Smooth muscle cell (in vitro differentiated cells): ENCODE measurements around the gene MYO1D. TPM values are rescaled to one million over a fixed set of nuclear protein-coding genes. Genes with fewer than 3 reads are reported as not detected.

ENCODE experiments used
- DNase-seq: peaks from one replicate; lab custom pipeline; 2025; ENCODE audit not compliant: unreplicated experiment; lab: John Stamatoyannopoulos, UW
- H2AFZ ChIP-seq: fragments of 200-600 bp; sonication (generic); 2 replicates; pipeline ENCODE4 v1.6.0; 2016; ENCODE audit warnings: antibody characterized with exemption, low read depth, mild to moderate bottlenecking
- H3F3A ChIP-seq: fragments of 200-600 bp; sonication (generic); 2 replicates; pipeline ENCODE4 v1.6.0; 2017; ENCODE audit warnings: antibody characterized with exemption, low read depth
- H3K27ac ChIP-seq: fragments of 200-600 bp; sonication (generic); 2 replicates; pipeline ENCODE4 v1.5.1; 2016; ENCODE audit warnings: low read depth, mild to moderate bottlenecking
- H3K27me3 ChIP-seq: fragments of 200-600 bp; sonication (generic); 2 replicates; pipeline ENCODE4 v1.6.1; 2016; ENCODE audit warnings: low read depth, mild to moderate bottlenecking
- H3K36me3 ChIP-seq: fragments of 200-600 bp; sonication (generic); 2 replicates; pipeline ENCODE4 v1.5.1; 2016; ENCODE audit warnings: low read depth
- H3K4me1 ChIP-seq: fragments of 200-600 bp; sonication (generic); 2 replicates; pipeline ENCODE4 v1.5.1; 2016; ENCODE audit warnings: low read depth
- H3K4me2 ChIP-seq: fragments of 200-600 bp; sonication (generic); 2 replicates; pipeline ENCODE4 v1.6.0; 2016; ENCODE audit warnings: mild to moderate bottlenecking
- H3K4me3 ChIP-seq: fragments of 200-600 bp; sonication (generic); 2 replicates; pipeline ENCODE4 v1.5.1; 2016; ENCODE audit warnings: mild to moderate bottlenecking
- H3K79me2 ChIP-seq: fragments of 200-600 bp; sonication (generic); 2 replicates; pipeline ENCODE4 v1.6.0; 2016; ENCODE audit warnings: low read depth, mild to moderate bottlenecking
- H3K9ac ChIP-seq: fragments of 200-600 bp; sonication (generic); 2 replicates; pipeline ENCODE4 v1.6.0; 2016; ENCODE audit warnings: low read depth
- H3K9me3 ChIP-seq: fragments of 200-600 bp; sonication (generic); replicated peaks from 2 replicates; pipeline ENCODE4 v1.5.1; 2016; ENCODE audit warnings: low read depth
- H4K20me1 ChIP-seq: fragments of 200-600 bp; sonication (generic); 2 replicates; pipeline ENCODE4 v1.6.0; 2016; ENCODE audit warnings: low read depth
- CTCF ChIP-seq: fragments of 200-600 bp; sonication (generic); IDR thresholded peaks from 2 replicates; pipeline ENCODE4 v1.5.1; 2017; ENCODE audit warnings: borderline replicate concordance, mild to moderate bottlenecking, antibody characterized with exemption; ENCODE audit not compliant: insufficient read depth, poor library complexity, severe bottlenecking
- WGBS: methylation state at CpG from one replicate; pipeline ENCODE4 v1.1.7; 2016; ENCODE audit warnings: low lambda C conversion rate; 5-methylcytosine and 5-hydroxymethylcytosine counted together
- polyA plus RNA-seq: library from polyadenylated mRNA; unstranded; fragments of >200 nt; fragmentation: Nextera tagmentation; extraction: Ambion mirVana; gene quantifications from 2 replicates; pipeline ENCODE4 v1.2.1, GENCODE V29; 2016
- total RNA-seq: library from RNA; depleted of rRNA; stranded (reverse); fragments of >200 nt; gene quantifications from 2 replicates; pipeline ENCODE4 v1.2.3, GENCODE V29; 2014

MYO1D gene
- total and polyA plus RNA-seq, 2 experiments from 2014 or later: 13.9 to 35.7 TPM

- Histone ChIP-seq H3K4me1 (no peaks in the 10 kb centered on the region), H3K27ac (no peak overlapping the region), H3K9me3 (no peaks in the 10 kb centered on the region), H3F3A (no peaks in the 10 kb centered on the region), H3K4me2 (no peak overlapping the region), H3K79me2 (no peaks in the 10 kb centered on the region), H3K9ac (no peak overlapping the region), H2AFZ (no peak overlapping the region), H3K27me3 (no peaks in the 10 kb centered on the region), H3K36me3 (no peaks in the 10 kb centered on the region), H4K20me1 (no peaks in the 10 kb centered on the region), H3K4me3 (no peak overlapping the region)
- 84% methylated on average over 1 of the region's 1 CpG for WGBS
- no peak for TF ChIP-seq CTCF
- no peak for DNase-seq
These were observed 293.9 kb downstream of the MYO1D start for GRCh38 chr17:32583053-32583452.

DNA sequence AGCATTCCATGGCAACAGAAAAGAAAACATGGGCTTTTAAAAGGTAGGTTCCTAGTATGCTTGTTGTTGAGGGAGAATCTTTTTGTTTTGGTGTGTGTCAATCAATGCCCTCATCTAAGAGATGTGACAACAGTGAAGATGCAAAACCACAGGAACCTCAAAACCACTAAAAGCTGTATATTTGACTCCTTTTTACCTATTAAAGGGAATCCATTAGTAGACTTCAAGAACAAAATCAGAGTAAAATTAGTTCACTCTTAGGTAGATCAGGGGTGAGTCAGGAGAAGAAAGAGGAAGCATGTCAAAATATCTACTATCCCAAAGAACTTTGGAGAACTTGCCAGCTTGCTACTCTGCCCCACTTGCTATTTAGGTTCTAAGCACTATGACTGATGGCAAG, 301.1 kb downstream of the MYO1D start:
- H2AFZ ChIP-seq: no peak overlapping the region
- no peaks in the 10 kb centered on the region for H3K36me3 ChIP-seq
- no peak for DNase-seq
- H3F3A ChIP-seq: no peaks in the 10 kb centered on the region
- H3K4me3 ChIP-seq: no peak overlapping the region
- H3K9ac ChIP-seq: no peak overlapping the region
- H3K9me3 ChIP-seq: no peaks in the 10 kb centered on the region
- no peak overlapping the region for H3K27ac ChIP-seq
- H3K27me3 ChIP-seq: no peaks in the 10 kb centered on the region
- no peak for TF ChIP-seq CTCF
- no peaks in the 10 kb centered on the region for H4K20me1 ChIP-seq
- no peaks in the 10 kb centered on the region for H3K4me1 ChIP-seq
- H3K79me2 ChIP-seq: no peaks in the 10 kb centered on the region
- no peak overlapping the region for H3K4me2 ChIP-seq

DNA sequence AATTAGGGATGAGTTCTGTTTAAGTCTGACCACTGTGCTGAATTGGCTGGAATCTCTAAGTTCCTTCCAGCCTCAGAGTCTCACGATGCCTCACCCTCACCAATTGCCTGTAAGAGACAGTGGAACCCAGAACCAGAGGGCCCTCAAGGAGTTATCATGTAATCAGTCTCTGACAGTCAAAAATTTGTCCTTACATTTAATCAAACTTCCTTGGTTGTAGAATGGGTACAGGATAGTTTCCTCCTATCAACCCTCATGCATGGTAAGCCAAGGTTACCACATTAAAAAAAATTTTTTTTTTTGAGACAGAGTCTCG, 306.9 kb downstream of the MYO1D start:
- H2AFZ ChIP-seq: no peak overlapping the region
- no peaks in the 10 kb centered on the region for H4K20me1 ChIP-seq
- no peak for DNase-seq
- no peaks in the 10 kb centered on the region for H3F3A ChIP-seq
- 82% methylated on average over 2 of the region's 2 CpGs for WGBS
- H3K79me2 ChIP-seq: no peaks in the 10 kb centered on the region
- no peaks in the 10 kb centered on the region for H3K9me3 ChIP-seq
- H3K27ac ChIP-seq: peak overlapping the region; percentile 69
- no peaks in the 10 kb centered on the region for H3K4me1 ChIP-seq
- H3K27me3 ChIP-seq: no peaks in the 10 kb centered on the region
- H3K4me2 ChIP-seq: no peak overlapping the region
- no peak for TF ChIP-seq CTCF
- no peak overlapping the region for H3K4me3 ChIP-seq
- no peak overlapping the region for H3K9ac ChIP-seq
- H3K36me3 ChIP-seq: no peaks in the 10 kb centered on the region

GRCh38 chr17:32569171-32570080, 307.5 kb downstream of the MYO1D start:
- H3K9ac ChIP-seq: no peak overlapping the region
- no peaks in the 10 kb centered on the region for H4K20me1 ChIP-seq
- H3K4me3 ChIP-seq: no peak overlapping the region
- H3K27me3 ChIP-seq: no peaks in the 10 kb centered on the region
- no peaks in the 10 kb centered on the region for H3K79me2 ChIP-seq
- no peak overlapping the region for H3K4me2 ChIP-seq
- no peaks in the 10 kb centered on the region for H3K36me3 ChIP-seq
- no peaks in the 10 kb centered on the region for H3K4me1 ChIP-seq
- no peak for TF ChIP-seq CTCF
- no peak overlapping the region for H2AFZ ChIP-seq
- no peaks in the 10 kb centered on the region for H3K9me3 ChIP-seq
- DNase-seq: no peak
- WGBS: 64% methylated on average over 7 of the region's 7 CpGs
- no peaks in the 10 kb centered on the region for H3F3A ChIP-seq
- peak overlapping the region; percentile 69 for H3K27ac ChIP-seq
